Neural progenitor cell (in vitro differentiated cells): ENCODE data around the gene FBN2. TPM values are rescaled to one million over a fixed set of nuclear protein-coding genes. Genes with fewer than 3 reads are reported as not detected.
"Not testable (repeated sequence)": the region's sequence is repeated elsewhere in the genome, so short reads cannot be mapped to it uniquely, and the experiment has no call there.

Source experiments
- DNase-seq: peaks from one replicate; pipeline ENCODE4 v3.0.0-alpha.2; 2016; ENCODE audit warnings: low spot score
- H2AFZ ChIP-seq: fragments of 200-600 bp; sonication (generic); replicated peaks from 2 replicates; pipeline ENCODE4 v1.6.1; 2016; ENCODE audit warnings: antibody characterized with exemption
- H3F3A ChIP-seq: fragments of 200-600 bp; sonication (generic); 2 replicates; pipeline ENCODE4 v1.6.1; 2016; ENCODE audit warnings: antibody characterized with exemption, low read depth
- H3K27ac ChIP-seq: fragments of 200-600 bp; sonication (generic); 2 replicates; pipeline ENCODE4 v1.5.1; 2016; ENCODE audit warnings: mild to moderate bottlenecking
- H3K27me3 ChIP-seq: fragments of 200-600 bp; sonication (generic); 2 replicates; pipeline ENCODE4 v1.6.1; 2016; ENCODE audit warnings: mild to moderate bottlenecking, moderate library complexity
- H3K36me3 ChIP-seq: fragments of 200-600 bp; sonication (generic); 2 replicates; pipeline ENCODE4 v1.5.1; 2016
- H3K4me1 ChIP-seq: fragments of 200-600 bp; sonication (generic); 2 replicates; pipeline ENCODE4 v1.6.1; 2016; ENCODE audit warnings: mixed run types
- H3K4me2 ChIP-seq: fragments of 200-600 bp; sonication (generic); 2 replicates; pipeline ENCODE4 v1.6.1; 2016
- H3K4me3 ChIP-seq: fragments of 200-600 bp; sonication (generic); 2 replicates; pipeline ENCODE4 v1.5.1; 2016
- H3K79me2 ChIP-seq: fragments of 200-600 bp; sonication (generic); 2 replicates; pipeline ENCODE4 v1.6.1; 2016; ENCODE audit warnings: low read depth
- H3K9ac ChIP-seq: fragments of 200-600 bp; sonication (generic); 2 replicates; pipeline ENCODE4 v1.6.1; 2016
- H3K9me3 ChIP-seq: fragments of 200-600 bp; sonication (generic); 2 replicates; pipeline ENCODE4 v1.5.1; 2016; ENCODE audit warnings: low read depth
- H4K20me1 ChIP-seq: fragments of 200-600 bp; sonication (generic); 2 replicates; pipeline ENCODE4 v1.6.1; 2016; ENCODE audit warnings: low read depth
- H3K27ac Mint-ChIP-seq: 3 replicates; pipeline ENCODE4 v1.8.0; 2021; ENCODE audit warnings: mixed read lengths
- H3K27me3 Mint-ChIP-seq: 2 replicates; pipeline ENCODE4 v1.8.0; 2022; ENCODE audit warnings: low read depth, mild to moderate bottlenecking, inconsistent platforms, moderate library complexity, mixed read lengths; ENCODE audit not compliant: insufficient read depth
- H3K36me3 Mint-ChIP-seq: 3 replicates; pipeline ENCODE4 v1.8.0; 2021; ENCODE audit warnings: mixed read lengths
- H3K4me1 Mint-ChIP-seq: 3 replicates; pipeline ENCODE4 v1.8.0; 2021; ENCODE audit warnings: mixed read lengths
- H3K4me3 Mint-ChIP-seq: 3 replicates; pipeline ENCODE4 v1.8.0; 2021; ENCODE audit warnings: mild to moderate bottlenecking, moderate library complexity, mixed read lengths
- H3K9me3 Mint-ChIP-seq: 3 replicates; pipeline ENCODE4 v1.8.0; 2020; ENCODE audit warnings: mixed read lengths
- CTCF ChIP-seq: fragments of 200-600 bp; sonication (generic); IDR thresholded peaks from 2 replicates; pipeline ENCODE4 v1.5.1; 2017; ENCODE audit warnings: antibody characterized with exemption, mild to moderate bottlenecking
- EZH2 ChIP-seq: fragments of 200-600 bp; sonication (generic); IDR thresholded peaks from 2 replicates; pipeline ENCODE4 v1.6.1; 2017; ENCODE audit warnings: antibody characterized with exemption, mild to moderate bottlenecking, moderate library complexity
- EZH2phosphoT487 ChIP-seq: fragments of 200-600 bp; sonication (generic); IDR thresholded peaks from 2 replicates; pipeline ENCODE4 v1.6.1; 2017; ENCODE audit warnings: antibody characterized with exemption
- total RNA-seq: library from RNA; depleted of rRNA; stranded (reverse); fragments of >200 nt; gene quantifications from 2 replicates; pipeline ENCODE4 v1.2.3, GENCODE V29; 2015; ENCODE audit warnings: low replicate concordance

FBN2 gene
- total RNA-seq, 1 donor from 2014 or later: 88.1 TPM

- H2AFZ ChIP-seq: no peak overlapping the region
- TF ChIP-seq CTCF (no peak), EZH2 (no peak)
- H3K4me3 Mint-ChIP-seq: no peak overlapping the region
- H3K9me3 ChIP-seq: no peaks in the 10 kb centered on the region
- no peaks in the 10 kb centered on the region for H3K4me1 Mint-ChIP-seq
- H4K20me1 ChIP-seq: no peaks in the 10 kb centered on the region
- no peaks in the 10 kb centered on the region for H3K9me3 Mint-ChIP-seq
- no peaks in the 10 kb centered on the region for H3K79me2 ChIP-seq
- H3K4me2 ChIP-seq: no peak overlapping the region
- H3K27me3 ChIP-seq: no peaks in the 10 kb centered on the region
- peaks cover 7% of the 10 kb centered on the region for H3K36me3 ChIP-seq
- H3K4me3 ChIP-seq: no peak overlapping the region
- no peak overlapping the region for H3K27ac Mint-ChIP-seq
- peaks cover 2% of the 10 kb centered on the region for H3K27me3 Mint-ChIP-seq
- no peaks in the 10 kb centered on the region for H3K4me1 ChIP-seq
- no peak for DNase-seq
- no peaks in the 10 kb centered on the region for H3F3A ChIP-seq
- H3K9ac ChIP-seq: no peak overlapping the region
- no peak overlapping the region for H3K27ac ChIP-seq
- peaks cover 35% of the 10 kb centered on the region for H3K36me3 Mint-ChIP-seq
These were observed 24.2 kb downstream of the FBN2 start for GRCh38 chr5:128513806-128514205.

- no peak for DNase-seq
- Histone ChIP-seq H4K20me1 (no peaks in the 10 kb centered on the region), H3K4me1 (no peaks in the 10 kb centered on the region), H3K79me2 (no peaks in the 10 kb centered on the region), H3K27me3 (no peaks in the 10 kb centered on the region), H3K9me3 (no peaks in the 10 kb centered on the region), H3F3A (no peaks in the 10 kb centered on the region), H3K4me2 (no peak overlapping the region), H2AFZ (no peak overlapping the region), H3K36me3 (peaks cover 7% of the 10 kb centered on the region), H3K27ac (no peak overlapping the region), H3K9ac (no peak overlapping the region), H3K4me3 (no peak overlapping the region)
- H3K4me3 Mint-ChIP-seq: no peak overlapping the region
- no peak overlapping the region for H3K27ac Mint-ChIP-seq
- TF ChIP-seq CTCF: no peak
- no peak for TF ChIP-seq EZH2
- no peak for TF ChIP-seq EZH2phosphoT487
- peaks cover 3% of the 10 kb centered on the region for H3K9me3 Mint-ChIP-seq
- no peaks in the 10 kb centered on the region for H3K4me1 Mint-ChIP-seq
- peaks cover 33% of the 10 kb centered on the region for H3K36me3 Mint-ChIP-seq
- H3K27me3 Mint-ChIP-seq: peaks cover 2% of the 10 kb centered on the region
These were observed 25.2 kb downstream of the FBN2 start for GRCh38 chr5:128512894-128513293.

- Mint-ChIP-seq H3K4me1 (no peaks in the 10 kb centered on the region), H3K27me3 (no peaks in the 10 kb centered on the region), H3K36me3 (peaks cover 65% of the 10 kb centered on the region), H3K4me3 (no peak overlapping the region), H3K9me3 (peaks cover 25% of the 10 kb centered on the region), H3K27ac (no peak overlapping the region)
- Histone ChIP-seq H3K4me3 (no peak overlapping the region), H3K9me3 (no peaks in the 10 kb centered on the region), H3K4me2 (no peak overlapping the region), H3K4me1 (no peaks in the 10 kb centered on the region), H3K27ac (no peak overlapping the region), H3K27me3 (no peaks in the 10 kb centered on the region), H3K9ac (no peak overlapping the region), H2AFZ (no peak overlapping the region), H3K79me2 (no peaks in the 10 kb centered on the region), H3F3A (no peaks in the 10 kb centered on the region), H4K20me1 (no peaks in the 10 kb centered on the region), H3K36me3 (peaks cover 15% of the 10 kb centered on the region)
- DNase-seq: no peak
- no peak for TF ChIP-seq EZH2
- TF ChIP-seq EZH2phosphoT487: no peak
- TF ChIP-seq CTCF: no peak
These were observed 31.4 kb downstream of the FBN2 start for GRCh38 chr5:128506643-128507042.

GRCh38 chr5:128503727-128504126 lies 34.3 kb downstream of the FBN2 start:
- H3K27ac Mint-ChIP-seq, H3K79me2 ChIP-seq, H3K4me3 Mint-ChIP-seq, H3K4me3 ChIP-seq, H3K9me3 ChIP-seq, H3K9ac ChIP-seq, H2AFZ ChIP-seq, H3K27me3 Mint-ChIP-seq, H3K27ac ChIP-seq, H3K4me1 Mint-ChIP-seq, H3F3A ChIP-seq, H4K20me1 ChIP-seq, H3K4me2 ChIP-seq, H3K27me3 ChIP-seq, DNase-seq: not testable (repeated sequence)
- Histone ChIP-seq H3K4me1 (peaks cover 10% of the 10 kb centered on the region), H3K36me3 (peaks cover 15% of the 10 kb centered on the region)
- Mint-ChIP-seq H3K9me3 (peaks cover 28% of the 10 kb centered on the region), H3K36me3 (peaks cover 56% of the 10 kb centered on the region)
